ENCODE measurements around the gene REST.
"Not testable (repeated sequence)": the region's sequence is repeated elsewhere in the genome, so short reads cannot be mapped to it uniquely, and the experiment has no call there.

Gene REST

DNA sequence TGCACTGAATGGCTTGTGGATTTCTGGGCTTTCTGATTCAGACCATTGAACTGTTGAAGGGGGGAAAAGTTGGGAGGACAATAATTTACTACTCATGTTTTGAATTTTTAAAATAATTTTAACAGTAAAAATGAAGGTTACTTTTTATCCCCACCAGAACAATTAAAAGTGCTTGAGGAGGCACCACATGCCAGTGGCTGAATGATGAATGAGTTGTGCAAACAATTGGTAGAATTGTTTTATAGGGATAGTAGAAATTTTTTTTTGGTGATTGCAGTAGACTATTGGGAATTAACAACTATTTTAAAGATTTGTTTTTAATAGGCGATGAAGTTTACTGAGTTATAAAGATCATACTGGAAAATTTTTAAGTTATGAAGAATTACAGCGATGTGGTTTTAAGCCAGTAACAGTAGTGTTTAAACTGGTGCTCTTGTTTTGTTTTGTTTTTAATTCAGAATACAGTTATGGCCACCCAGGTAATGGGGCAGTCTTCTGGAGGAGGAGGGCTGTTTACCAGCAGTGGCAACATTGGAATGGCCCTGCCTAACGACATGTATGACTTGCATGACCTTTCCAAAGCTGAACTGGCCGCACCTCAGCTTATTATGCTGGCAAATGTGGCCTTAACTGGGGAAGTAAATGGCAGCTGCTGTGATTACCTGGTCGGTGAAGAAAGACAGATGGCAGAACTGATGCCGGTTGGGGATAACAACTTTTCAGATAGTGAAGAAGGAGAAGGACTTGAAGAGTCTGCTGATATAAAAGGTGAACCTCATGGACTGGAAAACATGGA is 2.7 kb downstream of the REST start:
- DNase-seq: no peak

GRCh38 chr4:56914336-56914735 is 6.6 kb downstream of the REST start:
- no peak for DNase-seq

- DNase-seq: not testable (repeated sequence)
Observed at GRCh38 chr4:56914977-56915376, 7.3 kb downstream of the REST start.

DNA sequence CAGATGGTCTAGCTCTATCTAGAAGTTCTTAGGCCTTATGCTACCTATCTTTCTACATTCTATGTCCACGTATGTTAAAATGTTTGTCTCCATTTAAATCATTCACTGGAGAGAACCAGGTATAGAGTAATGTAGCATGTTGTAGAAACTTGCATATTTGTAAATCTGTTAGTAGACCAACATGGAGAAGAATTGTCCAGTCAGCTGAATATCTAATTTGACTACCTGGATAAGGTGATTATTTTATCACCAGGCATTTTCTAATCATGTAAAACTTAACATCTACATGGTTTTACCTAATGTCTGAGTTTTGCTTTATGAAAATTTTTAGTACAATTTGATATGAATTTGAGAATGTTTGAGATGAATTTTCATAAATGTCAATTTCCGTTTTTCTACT is 19.5 kb downstream of the REST start:
- no peak for DNase-seq

DNA sequence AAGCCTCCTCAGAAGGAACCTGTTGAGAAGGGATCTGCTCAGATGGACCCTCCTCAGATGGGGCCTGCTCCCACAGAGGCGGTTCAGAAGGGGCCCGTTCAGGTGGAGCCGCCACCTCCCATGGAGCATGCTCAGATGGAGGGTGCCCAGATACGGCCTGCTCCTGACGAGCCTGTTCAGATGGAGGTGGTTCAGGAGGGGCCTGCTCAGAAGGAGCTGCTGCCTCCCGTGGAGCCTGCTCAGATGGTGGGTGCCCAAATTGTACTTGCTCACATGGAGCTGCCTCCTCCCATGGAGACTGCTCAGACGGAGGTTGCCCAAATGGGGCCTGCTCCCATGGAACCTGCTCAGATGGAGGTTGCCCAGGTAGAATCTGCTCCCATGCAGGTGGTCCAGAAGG is 22.9 kb downstream of the REST start:
- no peak for DNase-seq

DNA sequence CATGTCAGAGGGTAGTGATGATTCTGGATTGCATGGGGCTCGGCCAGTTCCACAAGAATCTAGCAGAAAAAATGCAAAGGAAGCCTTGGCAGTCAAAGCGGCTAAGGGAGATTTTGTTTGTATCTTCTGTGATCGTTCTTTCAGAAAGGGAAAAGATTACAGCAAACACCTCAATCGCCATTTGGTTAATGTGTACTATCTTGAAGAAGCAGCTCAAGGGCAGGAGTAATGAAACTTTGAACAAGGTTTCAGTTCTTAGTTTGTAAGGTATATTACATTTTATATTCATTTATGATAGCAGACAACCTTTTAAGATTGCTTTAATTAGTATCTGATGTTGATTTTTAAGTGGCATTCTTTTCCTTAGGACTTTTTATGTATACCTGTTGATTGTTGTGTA is 24.2 kb downstream of the REST start:
- no peak for DNase-seq

- DNase-seq: no peak
Observed at GRCh38 chr4:56937262-56937661, 29.6 kb downstream of the REST start.

- DNase-seq: not testable (repeated sequence)
Observed at GRCh38 chr4:56939826-56940225, 32.1 kb downstream of the REST start.

GRCh38 chr4:56940403-56940802 is 32.7 kb downstream of the REST start:
- DNase-seq: no peak

- no peak for DNase-seq
Observed at GRCh38 chr4:56940971-56941370, 33.3 kb downstream of the REST start.

GRCh38 chr4:56941403-56941802 is 33.7 kb downstream of the REST start:
- no peak for DNase-seq

GRCh38 chr4:56953680-56954520 is 46.2 kb downstream of the REST start:
- no peak for DNase-seq

GRCh38 chr4:56958111-56958517 is 50.4 kb downstream of the REST start:
- DNase-seq: no peak

- DNase-seq: no peak
Observed at GRCh38 chr4:56959100-56959499, 51.4 kb downstream of the REST start.

- no peak for DNase-seq
Observed at GRCh38 chr4:56961107-56961500, 53.4 kb downstream of the REST start.

- DNase-seq: no peak
Observed at GRCh38 chr4:56971383-56971782, 63.7 kb downstream of the REST start.

- no peak for DNase-seq
Observed at GRCh38 chr4:56972389-56972788, 64.7 kb downstream of the REST start.

DNA sequence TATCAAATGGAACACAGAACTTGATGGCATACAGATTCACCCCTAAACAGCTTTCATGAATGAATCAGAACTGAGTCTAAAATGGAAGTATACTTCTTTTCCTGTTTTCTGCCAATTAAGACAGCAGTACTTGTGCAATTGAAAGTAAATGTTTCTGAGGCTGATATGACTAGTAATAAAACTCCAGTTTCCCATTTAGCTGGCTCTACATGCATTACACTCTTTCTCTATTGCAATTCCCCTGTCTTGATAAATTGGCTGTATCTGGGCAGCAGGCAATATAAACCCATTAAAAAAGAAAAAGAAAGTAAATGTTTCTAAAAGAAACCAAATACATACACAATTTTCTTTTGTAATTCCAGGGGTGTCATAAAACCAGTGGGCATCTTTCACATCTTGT is 65.1 kb downstream of the REST start:
- no peak for DNase-seq

DNA sequence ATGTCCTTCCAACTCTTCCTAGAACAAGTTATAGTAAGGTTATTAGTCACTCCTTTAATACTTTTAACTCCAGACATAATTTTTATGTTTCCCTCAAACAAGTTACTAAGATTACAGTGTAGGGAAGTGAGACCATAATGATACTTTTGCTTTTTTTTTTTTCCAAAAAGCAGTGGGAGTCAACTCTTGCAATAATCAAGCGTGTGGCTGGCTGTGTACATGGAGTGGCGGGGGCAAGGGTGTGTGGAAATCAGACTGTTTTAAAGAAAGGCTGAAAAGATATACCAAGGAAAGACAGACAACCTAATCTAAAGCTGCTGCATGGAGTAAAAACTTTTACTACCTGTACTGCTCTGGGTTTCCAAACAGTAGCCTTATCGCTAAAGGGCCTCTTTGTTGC is 65.6 kb downstream of the REST start:
- no peak for DNase-seq

DNA sequence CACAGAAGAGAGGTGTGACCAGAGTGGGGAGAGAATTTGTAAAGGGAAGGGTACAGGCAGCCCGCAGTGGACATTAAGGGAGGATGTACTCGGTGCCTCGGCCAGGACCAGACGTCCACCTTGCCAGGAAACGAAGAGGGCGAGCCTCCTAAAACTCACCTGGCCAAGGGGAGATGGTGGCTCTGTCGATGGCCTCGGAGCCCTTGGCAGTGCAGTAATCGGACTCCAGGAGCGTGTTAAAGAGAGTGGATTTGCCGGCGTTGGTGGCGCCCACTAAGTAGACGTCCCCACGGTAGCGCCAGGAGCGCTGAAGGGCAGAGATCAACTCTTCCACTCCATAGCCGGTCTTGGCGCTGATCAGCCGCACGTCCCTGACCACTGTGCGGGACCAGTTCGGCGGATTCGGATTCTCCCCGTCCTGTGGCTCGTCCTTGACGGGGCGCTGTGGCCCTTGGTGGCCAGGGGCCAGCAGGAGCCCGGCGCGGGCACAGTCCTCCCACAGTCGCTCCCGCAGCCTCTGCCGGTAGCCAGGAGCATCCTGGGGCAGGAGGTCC is 68.7 kb downstream of the REST start:
- no peak for DNase-seq

DNA sequence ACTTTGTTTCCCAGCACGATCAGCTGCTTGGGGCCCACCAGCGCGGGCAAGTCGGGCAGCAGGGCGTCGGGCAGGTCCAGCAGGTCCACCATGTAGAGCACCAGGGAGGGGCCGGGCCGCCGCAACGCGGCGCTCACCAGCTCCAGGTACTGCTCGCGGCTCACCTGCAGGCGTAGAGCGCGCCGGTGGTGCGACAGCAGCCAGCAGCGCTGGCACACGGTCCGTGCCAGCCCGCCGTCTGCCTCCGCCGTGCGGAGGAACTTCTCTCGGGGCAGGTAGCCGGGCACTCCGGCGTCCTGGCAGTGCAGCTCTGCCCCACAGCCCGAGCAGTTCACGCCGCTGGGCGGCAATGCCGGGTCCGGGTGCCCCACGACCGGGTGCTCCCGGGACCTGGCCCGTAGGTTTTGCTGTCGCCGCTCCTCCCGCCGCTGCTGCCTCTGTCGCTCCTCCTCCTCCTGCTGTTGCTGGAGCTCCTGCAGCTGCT is 69.2 kb downstream of the REST start:
- DNase-seq: peak; percentile 26

DNA sequence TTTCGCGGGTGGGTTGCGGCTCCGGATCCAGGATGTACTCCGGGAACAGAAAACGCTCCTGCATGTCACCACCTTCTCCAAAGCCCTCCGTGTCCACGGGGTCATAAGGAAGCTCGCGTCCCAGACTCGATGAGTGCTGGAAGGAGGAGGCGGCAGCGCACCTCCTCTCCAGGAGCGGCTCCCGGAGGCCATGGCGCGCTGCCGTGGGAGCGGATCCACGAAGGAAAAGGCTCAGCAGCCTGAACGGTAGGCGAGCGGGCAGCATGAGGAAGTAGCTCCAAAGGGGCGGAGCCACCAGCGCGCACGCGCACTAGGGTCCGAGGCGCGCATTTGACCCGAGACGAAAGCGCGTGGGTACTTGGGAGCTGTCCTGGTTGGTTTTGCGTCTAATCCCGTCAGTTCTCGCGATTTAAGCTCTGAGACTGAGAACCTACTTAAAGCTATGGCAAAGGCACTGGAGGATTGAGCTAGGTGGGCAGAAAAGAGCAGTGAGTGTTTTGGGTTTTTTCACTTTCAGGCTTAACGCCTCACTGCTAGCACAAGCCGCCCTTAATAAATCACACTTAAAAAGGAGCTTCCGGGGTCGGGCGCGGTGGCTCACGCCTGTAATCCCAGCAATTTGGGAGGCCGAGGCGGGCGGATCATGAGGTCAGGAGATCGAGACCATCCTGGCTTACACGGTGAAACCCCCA is 69.8 kb downstream of the REST start, which contains the start of gene NOA1:
Gene NOA1 (minus strand): TSS at position 286 of the 692 bp plus-strand sequence. CDS start 21 bp downstream, at position 265.
- DNase-seq: peak; percentile 99

DNA sequence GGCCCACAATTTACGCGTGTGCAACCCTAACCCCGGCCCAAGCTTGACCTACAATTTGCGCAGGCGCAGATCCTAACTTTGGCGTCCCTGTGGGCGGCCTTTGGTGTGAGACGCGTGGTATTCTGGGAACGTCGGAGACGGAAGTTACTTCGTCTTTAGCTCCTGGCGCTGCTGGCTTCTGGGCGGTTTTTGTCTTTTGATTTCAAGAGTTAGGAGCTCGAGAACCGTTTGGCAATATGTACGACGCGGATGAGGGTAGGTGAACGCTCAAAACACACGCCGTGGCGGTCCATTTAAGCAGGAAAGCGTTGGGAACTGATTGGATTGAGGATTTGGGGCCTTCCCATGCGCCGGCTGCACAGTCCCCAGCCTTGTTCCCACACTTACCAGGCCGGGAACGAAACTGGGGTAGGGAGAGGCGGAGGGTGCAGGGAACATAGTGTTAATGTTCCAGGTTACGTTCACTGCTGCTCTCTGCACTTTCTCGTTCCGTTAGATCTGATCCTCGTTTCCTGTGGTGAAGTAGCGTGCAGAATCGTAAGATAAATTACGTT is 71.1 kb downstream of the REST start, which contains the start of gene POLR2B:
Gene POLR2B (plus strand): TSS at position 147 of the 554 bp plus-strand sequence. CDS start 90 bp downstream, at position 237.
- peak; percentile 92 for DNase-seq

Measured in CD4-positive, alpha-beta T cell treated with Interleukin-4 for 4 hours (primary cell).